CD4-positive, alpha-beta T cell treated with Interleukin-17A for 1 hour (primary cell): ENCODE measurements around the gene METTL9.
"Not testable (repeated sequence)": the region's sequence is repeated elsewhere in the genome, so short reads cannot be mapped to it uniquely, and the experiment has no call there.

Experiments
- DNase-seq: peaks from one replicate; pipeline ENCODE4 v3.0.0-alpha.2; 2020

The METTL9 gene

GRCh38 chr16:21576323-21576722 lies 23.1 kb upstream of the METTL9 start:
- DNase-seq: not testable (repeated sequence)

- DNase-seq: not testable (repeated sequence)
Measured at GRCh38 chr16:21577487-21577886, 21.9 kb upstream of the METTL9 start.

- not testable (repeated sequence) for DNase-seq
Measured at GRCh38 chr16:21578311-21578710, 21.1 kb upstream of the METTL9 start.

GRCh38 chr16:21580131-21580530 lies 19.2 kb upstream of the METTL9 start:
- DNase-seq: not testable (repeated sequence)

- no peak for DNase-seq
Measured at GRCh38 chr16:21580807-21581206, 18.6 kb upstream of the METTL9 start.

GRCh38 chr16:21584817-21585216 lies 14.6 kb upstream of the METTL9 start:
- no peak for DNase-seq

GRCh38 chr16:21588593-21588992 lies 10.8 kb upstream of the METTL9 start:
- DNase-seq: not testable (repeated sequence)

GRCh38 chr16:21589551-21589950 lies 9.8 kb upstream of the METTL9 start:
- no peak for DNase-seq

- no peak for DNase-seq
Measured at GRCh38 chr16:21590287-21590686, 9.1 kb upstream of the METTL9 start.

- DNase-seq: no peak
Measured at GRCh38 chr16:21590796-21591195, 8.6 kb upstream of the METTL9 start.

GRCh38 chr16:21592191-21592590 lies 7.2 kb upstream of the METTL9 start:
- no peak for DNase-seq

GRCh38 chr16:21593530-21594289 lies 5.7 kb upstream of the METTL9 start:
- no peak for DNase-seq

GRCh38 chr16:21597561-21598030 lies 1.8 kb upstream of the METTL9 start:
- DNase-seq: no peak

- DNase-seq: no peak
Measured at GRCh38 chr16:21598206-21598605, 1.2 kb upstream of the METTL9 start.

GRCh38 chr16:21598701-21599121 lies 666 bp upstream of the METTL9 start:
- no peak for DNase-seq

GRCh38 chr16:21600031-21600773 lies 825 bp downstream of the METTL9 start:
- DNase-seq: peak; percentile 47

GRCh38 chr16:21602785-21603184 lies 3.4 kb downstream of the METTL9 start:
- DNase-seq: no peak

GRCh38 chr16:21603928-21604327 lies 4.6 kb downstream of the METTL9 start:
- no peak for DNase-seq

- not testable (repeated sequence) for DNase-seq
Measured at GRCh38 chr16:21605848-21606247, 6.5 kb downstream of the METTL9 start.

- DNase-seq: peak; percentile 35
Measured at GRCh38 chr16:21608639-21609328, 9.4 kb downstream of the METTL9 start.

GRCh38 chr16:21610006-21610544 lies 10.7 kb downstream of the METTL9 start:
- DNase-seq: no peak

GRCh38 chr16:21610766-21611165 lies 11.4 kb downstream of the METTL9 start:
- no peak for DNase-seq

- DNase-seq: no peak
Measured at GRCh38 chr16:21611198-21611555, 11.8 kb downstream of the METTL9 start.
